NCI-H345 treated with DMSO at 0.1 percent for 48 hours (cell line): ENCODE results near the gene HOXC6.
"Not testable (repeated sequence)": the region's sequence is repeated elsewhere in the genome, so short reads cannot be mapped to it uniquely, and the experiment has no call there.

ENCODE experiments used
- DNase-seq: peaks from one replicate; lab custom pipeline; 2025; ENCODE audit not compliant: unreplicated experiment; lab: John Stamatoyannopoulos, UW

Gene HOXC6

DNA sequence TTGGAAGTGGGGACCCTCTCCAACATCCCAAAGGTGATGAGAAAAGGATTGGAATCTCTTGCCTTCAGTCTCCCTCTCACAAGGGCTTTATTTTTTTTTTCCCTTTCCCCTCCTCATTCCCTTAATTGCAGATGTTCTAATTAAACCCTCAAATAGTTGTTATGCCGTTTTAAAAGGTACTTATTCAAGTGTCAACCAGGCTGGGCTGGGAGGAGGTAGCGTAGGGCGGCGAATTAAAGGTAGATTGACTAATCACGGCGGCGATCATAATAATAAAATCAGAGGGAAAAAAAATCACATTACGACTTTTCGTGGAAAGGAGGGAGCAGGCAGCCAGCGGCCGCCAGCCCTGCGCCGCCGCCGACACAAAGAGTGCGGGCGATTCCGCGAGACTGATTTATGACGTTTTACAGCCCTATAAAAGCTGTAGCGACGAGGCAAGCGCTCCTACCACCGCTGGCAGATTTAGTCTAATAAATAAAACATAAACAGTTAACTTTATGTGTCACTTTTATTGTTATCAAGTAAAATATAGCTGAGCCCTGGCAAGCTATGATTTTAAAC, 23.7 kb downstream of the HOXC6 start:
- no peak for DNase-seq

DNA sequence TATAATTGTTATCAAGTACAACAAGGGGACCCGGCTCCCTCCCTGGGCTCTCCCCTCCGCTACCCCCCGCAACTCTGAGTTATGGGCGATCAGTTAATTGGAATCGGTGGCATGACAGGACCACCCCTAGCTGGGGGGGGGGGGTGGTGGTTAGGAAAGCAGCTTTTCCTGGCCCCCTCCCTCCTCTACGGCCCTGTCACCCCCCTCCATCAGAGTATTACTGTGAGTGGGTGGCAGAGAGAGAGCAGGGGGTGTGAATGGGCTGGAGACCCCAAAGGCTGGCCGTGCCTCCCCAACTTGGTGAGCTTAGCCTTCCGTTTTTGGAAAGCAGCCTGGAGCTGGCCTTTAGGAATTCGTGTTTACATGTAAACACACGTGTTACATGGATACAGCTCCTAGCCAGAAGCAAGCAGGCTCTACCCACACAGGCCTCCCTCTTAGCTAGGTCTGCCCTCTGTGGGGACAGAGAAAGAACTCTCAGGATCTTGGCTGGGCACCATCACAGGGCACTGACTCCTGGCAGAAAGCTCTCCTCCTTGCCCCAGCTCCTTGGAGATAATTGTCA, 24.3 kb downstream of the HOXC6 start:
- DNase-seq = no peak

DNA sequence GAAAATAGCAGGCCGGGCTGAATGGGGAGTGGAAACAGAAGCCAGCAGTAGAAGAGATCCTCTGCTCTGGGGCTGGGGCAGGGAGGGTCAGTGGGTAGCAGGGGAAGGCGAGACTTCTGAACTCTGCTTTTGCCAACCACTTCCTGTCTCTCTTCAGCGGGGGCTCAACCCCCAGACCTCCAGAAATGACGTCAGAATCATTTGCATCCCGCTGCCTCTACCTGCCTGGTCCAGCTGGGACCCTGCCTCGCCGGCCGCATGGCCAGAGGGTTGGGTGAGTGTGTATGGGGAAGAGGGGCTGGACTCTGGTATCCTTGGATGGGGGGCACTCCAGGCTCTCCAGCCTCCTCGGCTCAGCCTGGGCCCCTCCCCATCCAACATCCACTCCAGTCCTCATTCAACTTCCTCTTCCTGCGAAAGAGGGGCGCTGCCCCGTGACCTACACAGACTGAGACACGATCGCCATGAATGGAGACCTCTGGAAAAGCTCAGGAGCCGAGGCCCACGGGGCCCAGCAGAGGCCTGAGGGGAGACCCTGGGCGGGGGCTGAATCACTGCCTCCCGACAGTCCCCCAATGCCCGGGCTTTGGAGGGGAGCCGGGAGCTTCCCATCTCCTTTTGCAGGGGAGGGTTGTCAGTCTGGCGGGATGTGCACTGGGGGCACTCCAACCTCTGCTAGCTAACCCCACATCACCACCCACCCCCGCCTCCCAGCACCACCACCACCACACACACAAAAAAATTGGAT, 24.9 kb downstream of the HOXC6 start:
- DNase-seq = no peak

GRCh38 chr12:54053751-54054741, 25.8 kb downstream of the HOXC6 start, which contains the start of gene HOXC4:
Gene HOXC4, plus strand, starts transcription at chr12:54053835. Its CDS starts 88 bp downstream, at chr12:54053923.
- DNase-seq = no peak

GRCh38 chr12:54054742-54055194, 26.5 kb downstream of the HOXC6 start:
- no peak for DNase-seq

DNA sequence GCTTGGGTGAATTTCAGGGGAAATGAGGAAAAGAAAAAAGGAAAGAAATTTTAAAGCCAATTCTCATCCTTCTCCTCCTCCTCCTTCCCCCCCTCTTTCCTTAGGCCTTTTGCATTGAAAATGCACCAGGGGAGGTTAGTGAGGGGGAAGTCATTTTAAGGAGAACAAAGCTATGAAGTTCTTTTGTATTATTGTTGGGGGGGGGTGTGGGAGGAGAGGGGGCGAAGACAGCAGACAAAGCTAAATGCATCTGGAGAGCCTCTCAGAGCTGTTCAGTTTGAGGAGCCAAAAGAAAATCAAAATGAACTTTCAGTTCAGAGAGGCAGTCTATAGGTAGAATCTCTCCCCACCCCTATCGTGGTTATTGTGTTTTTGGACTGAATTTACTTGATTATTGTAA, 27.3 kb downstream of the HOXC6 start:
- DNase-seq = no peak

DNA sequence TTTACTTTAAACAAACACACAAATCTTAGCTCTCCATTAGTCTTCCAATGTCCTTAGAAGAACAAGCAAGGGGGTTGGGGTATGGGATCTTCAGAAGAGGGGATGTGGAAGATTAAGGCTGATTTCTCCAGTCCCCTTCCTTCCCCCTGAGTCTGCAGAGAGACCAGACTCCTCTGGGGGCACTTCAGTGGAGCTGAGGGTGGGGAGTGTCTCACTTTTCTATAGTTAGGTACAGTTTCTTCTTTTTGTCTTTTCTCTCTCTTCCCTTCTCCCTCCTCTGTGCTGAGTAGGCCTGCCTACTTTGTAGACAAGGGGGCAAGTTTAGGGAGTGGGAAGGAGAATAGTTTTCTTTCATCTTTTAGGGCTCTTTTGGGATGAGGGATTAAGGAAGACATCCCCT, 27.9 kb downstream of the HOXC6 start:
- DNase-seq = no peak

GRCh38 chr12:54058128-54058768, 30.0 kb downstream of the HOXC6 start:
- no peak for DNase-seq

DNA sequence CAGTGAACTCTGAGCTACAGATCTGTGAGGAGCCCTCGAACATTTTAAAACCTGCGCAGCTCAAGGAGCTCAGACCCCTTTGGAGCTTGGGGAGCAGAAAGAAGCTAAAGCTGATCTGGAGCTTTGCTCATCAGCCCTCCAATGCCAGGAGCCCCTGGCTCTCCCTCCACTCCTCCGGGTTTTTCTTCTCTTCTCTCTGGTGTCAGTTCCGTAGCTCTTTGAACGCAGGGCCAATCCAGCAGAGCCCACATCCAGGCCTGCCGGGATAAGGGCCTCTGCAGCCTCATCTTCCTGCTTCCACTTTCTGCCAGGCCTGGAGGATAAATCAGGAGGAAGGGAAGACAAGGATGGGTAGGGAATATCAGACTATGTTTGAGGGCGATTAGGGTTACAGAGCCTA, 31.4 kb downstream of the HOXC6 start:
- DNase-seq = no peak

GRCh38 chr12:54060174-54060974, 32.1 kb downstream of the HOXC6 start:
- DNase-seq = no peak

GRCh38 chr12:54060975-54061778, 32.9 kb downstream of the HOXC6 start:
- no peak for DNase-seq

GRCh38 chr12:54065677-54066076, 37.4 kb downstream of the HOXC6 start:
- no peak for DNase-seq

GRCh38 chr12:54066408-54066807, 38.2 kb downstream of the HOXC6 start:
- no peak for DNase-seq

- DNase-seq = no peak
These were observed 40.3 kb downstream of the HOXC6 start for GRCh38 chr12:54068418-54069070.

DNA sequence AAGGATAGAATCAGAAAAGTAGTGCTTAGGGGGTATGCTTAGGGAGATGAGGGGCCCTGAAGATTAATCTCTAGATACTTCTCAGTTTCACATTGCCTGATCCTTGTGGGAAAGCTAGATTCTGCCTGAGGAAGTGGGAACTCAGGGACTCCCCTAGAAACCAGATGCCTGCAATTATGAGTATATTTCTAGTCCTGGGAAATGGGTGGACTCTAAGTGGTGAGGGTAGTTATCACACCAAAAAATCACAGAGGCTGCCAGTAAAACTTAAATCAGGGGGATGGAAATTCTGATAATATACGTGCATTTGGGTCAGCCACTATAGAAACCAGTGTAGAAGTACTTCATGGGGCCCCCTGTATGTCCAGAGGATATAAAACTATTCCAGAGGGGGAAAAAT, 43.7 kb downstream of the HOXC6 start:
- no peak for DNase-seq

GRCh38 chr12:54074308-54074707, 46.1 kb downstream of the HOXC6 start:
- DNase-seq = no peak

DNA sequence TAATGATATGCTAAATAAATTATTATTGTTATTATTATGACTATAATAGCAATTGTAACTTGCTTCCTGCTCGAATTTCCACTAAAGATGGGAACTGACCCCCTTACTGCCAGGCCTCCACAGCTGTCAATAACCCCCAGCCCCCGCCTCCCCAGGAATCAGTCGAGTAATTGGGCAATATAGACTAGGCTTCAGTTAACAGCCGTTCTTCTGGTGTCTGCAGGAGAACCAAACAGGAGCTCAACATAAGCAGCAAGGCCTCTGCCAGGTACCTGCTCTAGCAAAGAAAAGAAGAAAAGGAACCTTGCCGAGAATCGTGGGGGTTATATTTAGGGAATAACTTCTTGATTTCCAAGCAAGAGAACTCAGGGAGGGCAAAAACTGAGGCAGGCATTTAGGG, 47.2 kb downstream of the HOXC6 start:
- no peak for DNase-seq

DNA sequence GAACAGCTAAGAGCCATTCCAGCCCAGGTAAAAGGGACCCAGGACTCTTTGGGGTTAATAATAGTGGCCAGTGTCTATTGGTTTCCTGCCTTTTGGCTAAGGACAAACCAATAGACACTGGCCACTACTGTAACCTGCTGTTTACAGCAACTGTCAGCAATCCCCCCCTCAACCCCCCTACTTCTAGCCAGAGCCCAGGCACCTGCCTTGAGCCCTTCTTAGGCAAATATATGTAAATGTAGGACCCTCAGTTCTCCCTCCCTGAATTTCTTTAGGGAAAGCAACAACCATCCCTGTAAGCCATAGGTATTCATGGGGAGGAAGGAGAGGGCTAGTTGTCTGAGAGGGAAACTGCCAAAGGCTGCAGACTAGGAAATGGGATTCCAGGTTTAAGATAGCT, 47.7 kb downstream of the HOXC6 start:
- DNase-seq = no peak

DNA sequence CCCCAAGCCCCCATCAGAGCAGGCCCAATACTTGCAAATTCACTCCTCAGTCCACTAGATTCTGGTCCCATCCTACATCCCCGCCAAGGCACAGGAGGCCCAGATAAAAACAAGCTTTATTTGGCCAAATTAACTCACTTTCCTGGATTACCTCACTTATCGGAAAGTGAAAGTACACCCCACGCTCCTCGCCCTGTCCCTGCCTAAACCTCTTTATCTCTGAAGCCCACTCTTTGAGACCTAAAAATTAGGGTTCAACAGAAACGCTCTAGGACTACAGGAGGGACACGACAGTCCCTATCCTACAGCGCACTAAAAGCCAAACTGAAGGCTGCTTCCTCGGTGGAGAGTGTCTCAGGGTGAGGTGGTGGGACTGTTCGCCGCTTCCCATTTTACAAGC, 49.6 kb downstream of the HOXC6 start:
- DNase-seq = not testable (repeated sequence)
